Liver (tissue), 3 donors: ENCODE data around the gene ZNF70.

Source experiments
- GABPA ChIP-seq, 2 donors: IDR thresholded peaks in 1 of 2; conservative IDR thresholded peaks in 1 of 2; 2 replicates each; pipeline ENCODE4 v1.6.1; 2016; ENCODE audit warnings: antibody characterized with exemption in 2 of 2, mild to moderate bottlenecking in 1 of 2, moderate library complexity in 1 of 2
- HNF4G ChIP-seq: IDR thresholded peaks from 2 replicates; pipeline ENCODE4 v1.6.1; 2016; ENCODE audit warnings: antibody characterized with exemption
- RAD21 ChIP-seq, 2 donors: IDR thresholded peaks; 2 replicates each; pipeline ENCODE4 v1.6.1; 2016; ENCODE audit warnings: antibody characterized with exemption in 2 of 2, mild to moderate bottlenecking in 2 of 2
- TAF1 ChIP-seq: conservative IDR thresholded peaks from 2 replicates; pipeline ENCODE4 v1.6.1; 2016; ENCODE audit warnings: antibody characterized with exemption, mild to moderate bottlenecking
- YY1 ChIP-seq: IDR thresholded peaks from 2 replicates; pipeline ENCODE4 v1.6.1; 2016; ENCODE audit warnings: antibody characterized with exemption, mild to moderate bottlenecking
- TF ChIP-seq, protein P1 (sequence below): fragments of 150-350 bp; IDR thresholded peaks from 2 replicates; pipeline ENCODE4 v1.5.1; 2017; ENCODE audit warnings: improper control_type of control experiment, low read depth, low read length; ENCODE audit not compliant: missing input control
- donor health status: healthy.
- donor health status: healthy.

DNA sequence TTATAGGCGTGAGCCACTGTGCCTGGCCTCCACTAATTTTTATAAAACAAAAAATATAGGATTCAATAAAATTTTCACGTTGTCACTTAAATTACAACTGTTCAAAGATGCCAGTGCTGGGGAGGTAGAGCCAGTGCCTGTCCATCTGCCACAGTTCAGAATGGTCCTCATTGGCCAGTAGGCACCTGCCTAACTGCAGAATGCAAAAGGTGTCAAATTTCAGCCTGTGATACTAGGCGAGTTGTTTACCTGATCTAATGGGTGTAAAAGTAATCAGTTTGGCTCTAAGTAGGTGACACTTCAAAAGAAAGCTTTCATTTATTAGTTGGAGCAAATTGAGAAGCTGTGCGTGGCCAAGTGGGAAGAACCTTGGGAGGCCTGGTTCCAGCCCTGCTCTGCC, 38.2 kb upstream of the ZNF70 start:
- TF ChIP-seq HNF4G (no peak), GABPA (IDR thresholded peaks at IDR 0.05 in 1 of 2, conservative IDR thresholded peaks at IDR 0.05 in 1 of 2) (no peak), YY1 (no peak), TAF1 (no peak), RAD21 (IDR thresholded peaks at IDR 0.05) (no peak)
- TF ChIP-seq, protein P1, sequence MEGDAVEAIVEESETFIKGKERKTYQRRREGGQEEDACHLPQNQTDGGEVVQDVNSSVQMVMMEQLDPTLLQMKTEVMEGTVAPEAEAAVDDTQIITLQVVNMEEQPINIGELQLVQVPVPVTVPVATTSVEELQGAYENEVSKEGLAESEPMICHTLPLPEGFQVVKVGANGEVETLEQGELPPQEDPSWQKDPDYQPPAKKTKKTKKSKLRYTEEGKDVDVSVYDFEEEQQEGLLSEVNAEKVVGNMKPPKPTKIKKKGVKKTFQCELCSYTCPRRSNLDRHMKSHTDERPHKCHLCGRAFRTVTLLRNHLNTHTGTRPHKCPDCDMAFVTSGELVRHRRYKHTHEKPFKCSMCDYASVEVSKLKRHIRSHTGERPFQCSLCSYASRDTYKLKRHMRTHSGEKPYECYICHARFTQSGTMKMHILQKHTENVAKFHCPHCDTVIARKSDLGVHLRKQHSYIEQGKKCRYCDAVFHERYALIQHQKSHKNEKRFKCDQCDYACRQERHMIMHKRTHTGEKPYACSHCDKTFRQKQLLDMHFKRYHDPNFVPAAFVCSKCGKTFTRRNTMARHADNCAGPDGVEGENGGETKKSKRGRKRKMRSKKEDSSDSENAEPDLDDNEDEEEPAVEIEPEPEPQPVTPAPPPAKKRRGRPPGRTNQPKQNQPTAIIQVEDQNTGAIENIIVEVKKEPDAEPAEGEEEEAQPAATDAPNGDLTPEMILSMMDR, result no peak
